HG03025 (cell line): ENCODE data around the gene PARP16.

Experiments
- ATAC-seq: cut with Tn5 transposase; IDR thresholded peaks from one replicate; pipeline ENCODE4 v1.9.1; 2021; ENCODE audit warnings: mild to moderate bottlenecking, moderate library complexity; ENCODE audit not compliant: unreplicated experiment, low FRiP score

Gene PARP16

DNA sequence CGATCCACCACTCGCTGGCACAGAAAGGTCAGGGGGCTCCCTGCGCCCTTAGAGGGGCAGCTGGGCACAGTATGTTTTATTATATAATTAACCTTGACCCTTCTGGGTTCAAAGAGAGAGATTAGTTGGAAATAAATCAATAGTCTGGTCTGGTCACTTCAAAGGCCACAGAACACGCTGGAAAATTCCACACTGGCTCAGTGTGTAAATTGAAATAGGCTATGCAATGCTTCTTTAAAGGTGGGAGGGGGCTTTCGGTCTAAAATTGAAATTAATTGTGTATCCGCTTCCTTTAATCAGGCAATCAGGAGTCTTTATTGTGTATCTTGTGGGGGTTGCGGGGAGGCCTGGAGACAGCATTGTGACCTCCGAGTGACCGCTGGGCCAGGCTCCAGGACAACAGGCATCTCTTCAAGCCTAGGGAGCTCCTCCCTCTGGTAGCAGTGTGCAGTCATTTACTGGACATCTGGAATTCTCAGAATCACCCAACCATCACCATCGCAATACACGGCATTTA lies 25.8 kb upstream of the PARP16 start:
- ATAC-seq = no peak

DNA sequence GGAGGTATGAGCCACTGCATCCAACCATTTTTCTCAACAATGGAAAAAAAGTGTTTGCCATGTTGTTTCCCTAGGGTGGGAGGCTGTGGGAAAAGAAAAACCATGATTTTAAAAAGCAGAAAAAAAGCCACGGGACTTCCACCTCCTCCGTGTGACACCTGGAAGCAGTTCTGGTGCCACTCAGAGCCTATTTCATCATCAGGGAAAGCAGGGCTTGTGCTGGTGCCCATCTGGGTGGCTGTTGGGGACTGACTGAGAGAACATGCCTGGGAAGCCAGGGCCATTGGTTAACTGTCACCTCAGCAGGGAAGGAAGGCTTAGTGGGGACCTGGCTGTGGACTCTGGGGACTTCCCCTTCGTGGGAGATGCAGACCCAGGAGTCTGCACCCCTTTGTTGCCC lies 25.1 kb upstream of the PARP16 start:
- ATAC-seq = no peak

DNA sequence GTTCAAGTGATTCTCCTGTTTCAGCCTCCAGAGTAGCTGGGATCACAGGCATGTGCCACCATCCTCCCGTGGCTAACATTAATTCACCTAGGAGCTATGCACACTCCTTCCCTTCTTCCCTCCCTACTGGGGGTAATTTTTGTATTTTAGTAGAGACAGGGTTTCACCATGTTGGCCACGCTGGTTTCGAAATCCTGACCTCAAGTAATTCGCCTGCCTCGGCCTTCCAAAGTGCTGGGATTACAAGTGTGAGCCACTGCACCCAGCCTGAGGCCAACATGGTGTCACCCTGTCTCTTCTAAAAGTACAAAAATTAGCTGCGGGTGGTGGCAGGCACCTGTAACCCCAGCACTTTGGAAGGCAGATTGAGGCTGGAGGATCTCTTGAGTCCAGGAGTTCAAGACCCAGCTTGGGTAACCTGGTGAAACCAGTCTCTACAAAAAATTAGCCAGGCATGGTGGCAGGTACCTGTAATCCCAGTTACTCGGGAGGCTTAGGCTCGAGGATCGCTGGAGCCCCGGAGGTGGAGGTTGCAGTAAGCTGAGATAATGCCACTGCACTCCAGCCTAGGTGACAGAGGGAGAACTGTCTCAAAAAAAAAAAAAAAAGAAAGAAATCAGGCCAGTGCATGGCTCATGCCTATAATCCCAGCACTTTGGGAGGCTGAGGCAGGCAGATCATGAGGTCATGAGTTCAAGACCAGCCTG lies 23.9 kb upstream of the PARP16 start:
- ATAC-seq = no peak

DNA sequence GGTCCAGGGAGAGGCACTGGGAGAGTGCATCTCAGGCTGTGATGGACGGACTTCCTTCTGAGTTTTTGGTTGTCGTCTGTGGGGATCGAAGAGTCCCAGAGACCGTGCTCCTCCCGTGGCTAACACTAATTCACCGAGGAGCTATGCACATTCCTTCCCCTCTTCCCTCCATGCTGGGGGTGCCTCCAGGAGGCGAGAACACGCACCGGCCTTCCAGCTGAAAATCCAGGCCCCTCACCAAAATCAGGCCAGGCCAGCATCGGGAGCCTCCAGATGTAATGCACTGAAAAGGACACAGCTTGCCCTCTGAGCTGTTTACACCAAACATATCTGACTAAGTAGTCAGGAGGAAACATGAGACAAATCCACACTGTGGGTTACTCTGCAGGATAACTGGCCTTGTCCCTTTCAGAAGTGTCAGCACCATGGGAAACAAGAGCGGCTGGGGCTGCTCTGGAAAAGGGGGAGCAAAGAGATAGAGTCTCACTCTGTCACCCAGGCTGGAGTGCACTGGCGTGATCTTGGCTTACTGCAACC lies 23.3 kb upstream of the PARP16 start:
- no peak for ATAC-seq

DNA sequence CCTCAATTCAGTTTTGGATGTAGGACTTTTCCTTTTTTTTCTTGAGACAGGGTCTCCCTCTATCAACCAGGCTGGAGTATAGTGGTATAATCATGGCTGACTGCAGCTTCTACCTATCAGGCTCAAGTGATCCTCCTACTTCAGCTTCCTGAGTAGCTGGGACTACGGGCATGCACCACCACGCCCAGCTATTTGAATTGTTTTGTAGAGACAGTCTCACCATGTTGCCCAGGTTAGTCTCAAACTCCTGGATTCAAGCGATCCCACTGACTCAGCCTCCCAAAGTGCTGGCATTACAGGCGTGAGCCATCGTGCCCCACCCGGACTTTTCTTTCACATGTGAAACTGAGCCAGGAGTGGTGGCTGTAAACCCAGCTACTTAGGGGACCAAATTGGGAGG lies 21.3 kb upstream of the PARP16 start:
- no peak for ATAC-seq

DNA sequence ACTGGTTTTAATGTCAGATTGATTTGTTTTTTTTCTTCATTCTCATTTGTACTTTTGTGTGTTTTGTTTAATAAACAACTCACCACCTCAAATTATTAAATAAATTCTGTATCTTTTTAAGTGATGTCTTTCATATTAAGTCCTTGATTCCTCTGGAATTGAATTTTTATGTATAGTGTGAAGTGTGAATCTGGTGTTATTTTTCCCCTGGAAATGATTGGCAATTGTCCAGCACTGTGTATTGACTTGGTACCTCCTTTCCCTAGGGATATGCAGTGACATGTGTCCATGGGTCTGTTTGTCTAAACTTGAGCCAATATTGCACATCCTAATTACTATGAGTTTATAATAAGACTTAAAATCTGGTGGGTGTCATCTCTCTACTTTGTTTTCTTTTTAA lies 19.9 kb upstream of the PARP16 start:
- ATAC-seq = no peak

DNA sequence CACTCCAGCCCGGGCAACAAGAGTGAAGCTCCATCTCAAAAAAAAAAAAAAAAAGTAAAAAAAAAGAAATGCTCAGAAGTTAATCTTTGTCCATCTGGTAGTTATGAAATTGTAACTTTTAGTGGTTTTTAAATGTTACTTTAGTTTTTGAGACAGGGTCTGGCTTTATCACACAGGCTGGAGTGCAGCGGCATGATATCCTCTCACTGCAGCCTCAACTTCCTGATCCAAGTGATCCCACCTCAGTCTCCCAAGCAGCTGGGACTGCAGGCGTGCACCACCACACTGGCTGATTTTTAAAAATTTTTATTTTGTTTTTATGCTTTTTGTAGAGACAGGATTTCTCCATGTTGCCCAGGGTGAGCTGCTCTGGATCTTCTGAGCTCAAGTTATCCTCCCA lies 19.1 kb upstream of the PARP16 start:
- ATAC-seq = no peak

DNA sequence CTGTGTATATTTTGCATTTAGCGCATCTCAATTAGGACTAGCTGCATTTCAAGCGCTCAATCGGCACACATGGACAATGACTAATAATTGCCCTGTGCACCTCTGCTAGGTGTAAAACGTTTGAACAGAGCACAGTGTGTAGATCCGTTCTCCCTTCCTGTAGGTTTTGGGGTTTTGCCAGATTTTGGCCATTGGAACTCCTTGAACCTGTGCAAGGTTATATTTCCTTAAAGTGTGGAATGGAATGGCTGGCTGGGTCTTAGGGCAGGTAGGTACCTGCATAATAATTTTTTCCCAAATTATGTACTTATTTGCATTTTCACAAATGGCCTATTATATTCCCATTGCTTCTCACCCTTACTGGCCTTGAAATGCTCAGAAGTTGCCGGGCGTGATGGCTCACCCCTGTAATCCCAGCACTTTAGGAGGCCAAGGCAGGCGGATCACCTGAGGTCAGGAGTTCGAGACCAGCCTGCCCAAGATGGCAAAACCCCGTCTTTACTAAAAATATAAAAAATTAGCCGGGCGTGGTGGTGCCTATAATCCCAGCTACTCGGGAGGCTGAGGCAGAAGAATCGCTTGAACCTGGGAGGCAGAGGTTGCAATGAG lies 18.6 kb upstream of the PARP16 start:
- peak; percentile 25 for ATAC-seq

DNA sequence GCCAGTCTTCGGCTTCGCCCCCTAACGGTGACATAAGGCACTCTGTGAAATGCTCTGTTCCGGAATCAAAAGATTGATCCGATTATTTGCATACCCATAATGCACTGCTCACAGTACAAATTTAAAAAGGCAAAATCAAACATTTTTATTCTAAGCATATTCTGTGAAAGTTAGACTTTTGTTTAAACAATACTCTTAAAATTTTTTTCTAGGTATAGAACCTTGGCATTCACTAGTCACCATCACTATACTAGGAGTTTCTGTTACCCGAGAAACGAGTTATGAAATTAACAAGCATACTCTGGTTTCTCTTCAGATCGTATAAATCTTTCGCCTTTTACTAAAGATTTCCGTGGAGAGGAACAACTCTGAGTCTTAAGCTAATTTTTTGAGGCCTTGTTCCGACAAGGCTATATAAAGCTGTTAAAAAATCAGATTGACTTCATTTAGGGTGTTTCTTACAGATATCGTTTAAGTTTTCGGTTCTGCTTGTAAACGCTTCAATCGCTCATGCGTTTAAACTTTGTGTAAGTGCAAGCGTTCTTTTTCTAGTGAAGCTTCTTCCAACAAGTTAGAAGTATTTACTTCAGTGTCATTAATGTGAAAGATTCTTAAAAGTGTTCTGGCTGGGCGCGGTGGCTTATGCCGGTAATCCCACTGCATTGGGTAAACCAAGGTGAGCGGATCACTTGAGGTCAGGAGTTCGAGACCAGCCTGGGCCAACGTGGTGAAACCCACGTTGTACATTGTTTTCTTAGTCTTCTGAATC lies 17.9 kb upstream of the PARP16 start, which contains the start of gene RNU5B-1:
Gene RNU5B-1, plus strand, starts transcription at position 297 of the 769 bp plus-strand sequence.
- peak; percentile 49 for ATAC-seq

DNA sequence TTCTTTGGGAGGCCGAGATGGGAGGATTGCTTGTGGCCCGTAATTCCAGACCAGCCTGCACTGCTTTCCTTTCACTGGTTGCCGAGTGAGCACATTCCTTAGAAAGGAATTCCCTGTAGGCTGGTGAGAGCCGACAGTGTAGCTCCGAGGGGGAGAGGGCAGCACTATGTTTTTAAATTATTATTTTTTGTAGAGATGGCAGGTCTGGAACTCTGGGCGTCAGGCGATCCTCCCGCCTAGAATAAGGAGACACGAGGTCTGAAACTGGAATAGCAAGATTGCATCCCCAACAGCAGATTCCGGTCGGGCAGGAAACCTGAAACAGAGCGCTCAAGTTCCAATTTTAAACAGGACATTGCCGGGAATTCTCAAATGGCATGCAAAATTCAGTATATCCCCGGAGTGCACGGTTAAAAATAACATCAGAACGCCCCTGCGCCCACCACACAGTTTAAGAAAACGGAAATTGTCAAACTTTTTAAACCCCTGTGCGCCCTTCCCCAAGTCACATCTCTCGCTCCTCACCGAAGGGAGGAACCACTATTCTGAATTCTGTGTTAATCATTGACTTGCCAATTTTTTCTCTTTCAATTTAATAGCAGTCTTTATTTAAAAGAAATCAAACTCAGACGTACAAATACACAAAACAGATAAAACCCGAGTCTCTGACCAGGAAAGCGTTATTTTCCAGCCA lies 17.2 kb upstream of the PARP16 start:
- ATAC-seq = no peak

DNA sequence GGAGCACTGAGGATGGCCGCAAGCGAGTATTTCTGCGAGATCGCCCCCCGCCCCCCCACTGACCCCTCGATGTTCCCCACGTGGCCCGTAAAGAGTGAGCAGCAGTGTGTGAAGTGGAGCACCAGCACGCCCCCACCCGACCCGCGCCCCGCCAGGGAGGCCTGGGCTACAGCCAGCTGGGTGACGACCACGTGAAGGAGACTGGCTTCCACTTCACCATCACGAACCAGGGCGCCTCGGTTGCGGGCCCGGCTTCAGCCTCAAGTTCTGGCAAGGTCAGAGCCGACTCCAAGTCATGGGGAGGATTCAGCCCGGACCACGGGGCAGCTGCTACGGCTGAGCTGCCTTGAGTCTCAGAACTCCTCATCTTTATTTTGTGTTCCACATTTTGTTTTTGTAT lies 15.4 kb upstream of the PARP16 start:
- ATAC-seq = no peak

DNA sequence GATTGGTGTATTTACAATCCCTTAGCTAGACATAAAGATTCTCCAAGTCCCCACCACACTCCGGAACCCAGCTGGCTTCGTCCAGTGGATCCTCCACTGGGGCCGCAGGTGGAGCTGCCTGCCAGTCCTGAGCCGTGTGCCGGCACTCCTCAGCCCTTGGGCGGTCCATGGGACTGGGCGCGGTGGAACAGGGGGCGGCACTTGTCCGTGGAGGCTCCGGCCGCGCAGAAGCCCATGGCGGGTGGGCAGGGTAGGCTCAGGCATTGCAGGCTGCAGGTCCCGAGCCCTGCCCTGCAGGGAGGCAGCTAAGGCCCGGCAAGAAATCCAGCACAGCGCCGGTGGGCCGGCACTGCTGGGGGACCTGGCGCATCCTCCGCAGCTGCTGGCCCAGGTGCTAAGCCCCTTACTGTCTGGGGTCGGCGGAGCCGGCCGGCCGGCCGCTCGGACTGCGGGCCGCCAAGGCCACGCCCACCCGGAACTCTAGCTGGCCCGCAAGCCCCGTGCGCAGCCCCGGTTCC lies 14.3 kb upstream of the PARP16 start:
- no peak for ATAC-seq

DNA sequence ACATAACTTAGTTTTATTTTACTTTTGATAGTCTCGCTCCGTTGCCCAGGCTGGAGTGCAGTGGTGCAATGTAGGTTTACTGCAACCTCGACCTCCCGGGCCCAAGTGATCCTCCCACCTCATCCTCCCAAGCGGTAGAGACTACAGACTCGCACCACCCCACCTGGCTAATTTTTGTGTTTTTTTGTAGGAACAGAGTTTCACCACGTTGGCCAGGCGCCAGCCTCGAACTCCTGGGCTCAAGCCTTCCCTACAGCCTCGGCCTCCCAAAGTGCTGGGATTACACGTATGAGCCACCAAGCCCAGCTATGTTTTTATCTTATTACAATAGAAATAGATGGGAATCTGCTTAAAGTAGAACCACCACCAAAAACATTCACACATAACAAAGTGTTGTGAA lies 12.0 kb upstream of the PARP16 start:
- ATAC-seq = no peak

DNA sequence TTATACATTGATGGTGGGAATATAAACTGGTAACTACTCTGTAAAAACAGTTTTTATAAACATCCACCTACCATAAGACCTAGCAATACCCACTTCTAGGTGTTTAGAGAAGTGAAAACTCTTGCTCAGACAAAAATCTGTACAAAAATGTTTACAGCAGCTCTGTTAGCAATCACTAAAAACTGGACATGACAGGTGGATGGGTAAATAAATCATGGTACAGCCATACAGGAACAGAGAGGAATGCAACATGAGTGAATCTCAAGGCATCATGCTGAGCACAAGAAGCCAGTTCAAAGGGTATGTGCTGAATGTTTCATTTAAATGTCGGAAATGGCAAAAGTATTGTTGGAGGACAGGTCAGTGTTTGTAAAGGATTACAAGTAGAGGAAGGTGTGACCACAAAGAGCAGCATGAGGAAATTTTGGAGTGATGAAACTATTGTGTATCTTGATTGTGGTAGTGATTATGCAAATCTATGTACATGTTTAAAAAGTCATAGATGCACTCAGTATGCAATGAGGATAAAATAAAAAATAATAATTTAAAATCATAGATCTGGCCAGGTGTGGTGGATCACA lies 6.3 kb upstream of the PARP16 start:
- no peak for ATAC-seq

DNA sequence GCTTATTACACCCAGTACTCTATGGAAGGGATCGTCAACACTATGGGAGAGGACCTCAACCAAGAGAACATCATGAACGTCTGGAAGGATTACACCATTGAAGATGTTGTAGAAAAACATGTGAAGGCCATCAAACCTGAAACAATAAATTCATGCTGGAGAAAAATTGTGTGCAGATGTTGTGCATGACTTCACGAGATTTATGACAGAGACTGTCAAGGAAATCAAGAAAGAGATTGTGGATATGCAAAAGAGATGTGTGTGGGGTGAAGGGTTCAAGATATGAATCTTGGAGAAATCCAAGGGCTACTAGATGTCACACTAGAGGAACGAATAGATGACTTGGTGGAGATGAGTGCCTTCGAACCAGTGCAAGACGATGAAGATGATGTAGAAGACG lies 3.5 kb upstream of the PARP16 start:
- no peak for ATAC-seq

DNA sequence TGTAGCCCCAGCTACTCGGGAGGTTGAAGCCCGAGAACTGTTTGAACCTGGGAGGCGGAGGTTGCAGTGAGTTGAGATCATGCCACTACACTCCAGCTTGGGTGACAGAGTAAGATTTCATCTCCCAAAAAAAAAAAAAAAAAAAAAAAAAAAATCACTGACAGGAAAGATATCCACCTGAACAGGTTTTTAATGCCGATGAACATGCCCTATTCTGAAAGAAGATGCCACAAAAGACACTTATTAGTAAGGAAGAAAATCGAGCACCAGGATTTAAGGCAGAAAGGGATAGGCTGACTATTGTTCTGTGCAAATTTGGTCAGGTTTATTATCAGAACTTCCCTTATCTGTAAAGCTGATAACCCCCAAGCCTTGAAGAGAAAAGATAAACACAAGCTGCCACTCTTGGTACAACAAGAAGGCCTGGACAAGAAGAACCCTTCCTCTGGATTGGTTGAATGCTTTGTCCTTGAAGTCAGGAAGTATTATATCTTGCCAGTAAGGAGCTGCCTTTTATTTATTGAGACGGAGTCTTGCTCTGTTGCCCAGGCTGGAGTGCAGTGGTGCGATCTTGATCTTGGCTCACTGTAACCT lies 2.7 kb upstream of the PARP16 start:
- no peak for ATAC-seq

DNA sequence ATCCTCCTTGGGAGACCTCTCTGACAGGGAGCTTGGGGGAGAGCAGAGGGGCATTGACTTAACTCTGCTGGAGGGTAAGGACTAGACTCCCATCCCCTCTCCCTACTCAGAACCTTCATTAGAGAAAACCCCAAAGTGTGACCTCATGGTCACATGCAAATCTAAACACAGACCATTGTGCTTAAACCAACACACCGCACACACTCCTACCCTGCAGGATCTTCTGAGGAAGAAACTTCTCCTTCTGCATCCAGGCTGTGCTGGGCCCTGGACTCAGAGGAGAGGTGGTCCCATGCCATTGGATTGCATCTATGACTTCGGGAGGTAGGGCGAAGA lies 805 bp upstream of the PARP16 start:
- ATAC-seq = no peak

DNA sequence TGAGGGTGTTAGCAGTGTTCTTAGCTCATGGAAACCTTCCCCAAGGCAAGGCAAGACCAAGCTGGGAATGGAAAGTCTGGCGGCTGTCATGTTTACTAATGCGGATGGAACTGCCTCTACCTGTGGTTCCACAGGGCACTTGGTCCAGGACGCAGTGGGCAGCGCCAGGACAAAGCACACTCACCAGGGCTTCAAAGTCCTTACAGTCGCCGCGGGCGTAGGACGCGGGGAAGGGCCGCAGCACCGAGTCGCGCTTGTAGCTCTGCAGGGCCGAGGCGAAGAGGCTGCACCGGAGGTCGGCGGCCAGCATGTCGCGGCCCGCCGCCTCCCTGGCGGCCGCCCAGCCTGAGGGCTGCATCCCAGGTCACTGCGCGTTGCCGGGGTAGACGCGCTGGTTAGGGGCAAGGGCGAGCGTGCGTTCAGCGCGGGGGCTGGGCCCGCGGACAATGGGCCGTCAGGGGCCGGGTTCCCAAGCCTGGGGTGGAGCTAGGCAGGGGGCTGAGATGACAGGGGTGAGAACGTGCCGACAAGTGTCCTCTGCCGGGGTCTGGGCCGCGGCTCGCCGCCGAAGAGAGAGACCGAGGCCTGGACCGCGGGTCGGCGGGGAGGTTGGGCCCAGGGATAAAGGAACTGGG lies 497 bp downstream of the PARP16 start:
- ATAC-seq = peak; percentile 29

DNA sequence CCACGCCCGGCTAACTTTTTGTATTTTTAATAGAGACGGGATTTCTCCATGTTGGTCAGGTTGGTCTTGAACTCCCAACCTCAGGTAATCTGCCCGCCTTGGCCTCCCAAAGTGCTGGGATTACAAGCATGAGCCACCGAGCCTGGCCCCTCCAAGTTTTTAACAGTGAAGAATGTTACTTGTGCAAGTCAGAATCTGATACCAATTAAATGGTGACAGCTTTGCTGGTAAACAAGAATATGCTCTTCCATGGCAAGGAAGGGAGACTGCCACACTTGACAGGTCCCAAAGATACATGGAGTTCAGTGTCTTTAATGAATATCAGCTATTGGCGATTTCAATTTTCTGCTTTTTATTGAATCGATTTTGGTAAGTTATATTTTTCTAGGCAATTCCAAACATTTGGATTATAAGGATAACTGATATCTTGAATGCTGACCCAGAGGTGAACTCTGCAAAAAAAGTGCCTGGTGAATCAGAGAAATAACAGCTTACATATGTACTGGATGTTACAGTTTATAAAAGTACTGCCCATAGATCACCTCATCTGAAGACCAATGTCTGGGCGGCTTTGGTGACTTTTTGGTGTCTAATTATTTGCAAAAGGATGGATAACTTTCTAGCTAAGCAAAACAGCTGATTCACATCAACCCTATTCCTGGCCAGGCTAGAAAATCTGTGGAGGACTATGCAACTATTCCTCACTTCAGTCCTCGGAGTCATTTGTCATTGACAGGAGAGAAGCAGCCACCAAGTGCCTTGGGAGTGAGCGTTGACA lies 1.2 kb downstream of the PARP16 start:
- ATAC-seq = no peak
